Neural progenitor cell (in vitro differentiated cells): ENCODE data around the gene CDK1. TPM values are rescaled to one million over a fixed set of nuclear protein-coding genes. Genes with fewer than 3 reads are reported as not detected.

Source experiments
- DNase-seq: peaks from one replicate; pipeline ENCODE4 v3.0.0-alpha.2; 2016; ENCODE audit warnings: low spot score
- H2AFZ ChIP-seq: fragments of 200-600 bp; sonication (generic); replicated peaks from 2 replicates; pipeline ENCODE4 v1.6.1; 2016; ENCODE audit warnings: antibody characterized with exemption
- H3F3A ChIP-seq: fragments of 200-600 bp; sonication (generic); 2 replicates; pipeline ENCODE4 v1.6.1; 2016; ENCODE audit warnings: antibody characterized with exemption, low read depth
- H3K27ac ChIP-seq: fragments of 200-600 bp; sonication (generic); 2 replicates; pipeline ENCODE4 v1.5.1; 2016; ENCODE audit warnings: mild to moderate bottlenecking
- H3K27me3 ChIP-seq: fragments of 200-600 bp; sonication (generic); 2 replicates; pipeline ENCODE4 v1.6.1; 2016; ENCODE audit warnings: mild to moderate bottlenecking, moderate library complexity
- H3K36me3 ChIP-seq: fragments of 200-600 bp; sonication (generic); 2 replicates; pipeline ENCODE4 v1.5.1; 2016
- H3K4me1 ChIP-seq: fragments of 200-600 bp; sonication (generic); 2 replicates; pipeline ENCODE4 v1.6.1; 2016; ENCODE audit warnings: mixed run types
- H3K4me2 ChIP-seq: fragments of 200-600 bp; sonication (generic); 2 replicates; pipeline ENCODE4 v1.6.1; 2016
- H3K4me3 ChIP-seq: fragments of 200-600 bp; sonication (generic); 2 replicates; pipeline ENCODE4 v1.5.1; 2016
- H3K79me2 ChIP-seq: fragments of 200-600 bp; sonication (generic); 2 replicates; pipeline ENCODE4 v1.6.1; 2016; ENCODE audit warnings: low read depth
- H3K9ac ChIP-seq: fragments of 200-600 bp; sonication (generic); 2 replicates; pipeline ENCODE4 v1.6.1; 2016
- H3K9me3 ChIP-seq: fragments of 200-600 bp; sonication (generic); 2 replicates; pipeline ENCODE4 v1.5.1; 2016; ENCODE audit warnings: low read depth
- H4K20me1 ChIP-seq: fragments of 200-600 bp; sonication (generic); 2 replicates; pipeline ENCODE4 v1.6.1; 2016; ENCODE audit warnings: low read depth
- H3K27ac Mint-ChIP-seq: 3 replicates; pipeline ENCODE4 v1.8.0; 2021; ENCODE audit warnings: mixed read lengths
- H3K27me3 Mint-ChIP-seq: 2 replicates; pipeline ENCODE4 v1.8.0; 2022; ENCODE audit warnings: low read depth, mild to moderate bottlenecking, inconsistent platforms, moderate library complexity, mixed read lengths; ENCODE audit not compliant: insufficient read depth
- H3K36me3 Mint-ChIP-seq: 3 replicates; pipeline ENCODE4 v1.8.0; 2021; ENCODE audit warnings: mixed read lengths
- H3K4me1 Mint-ChIP-seq: 3 replicates; pipeline ENCODE4 v1.8.0; 2021; ENCODE audit warnings: mixed read lengths
- H3K4me3 Mint-ChIP-seq: 3 replicates; pipeline ENCODE4 v1.8.0; 2021; ENCODE audit warnings: mild to moderate bottlenecking, moderate library complexity, mixed read lengths
- H3K9me3 Mint-ChIP-seq: 3 replicates; pipeline ENCODE4 v1.8.0; 2020; ENCODE audit warnings: mixed read lengths
- EZH2 ChIP-seq: fragments of 200-600 bp; sonication (generic); IDR thresholded peaks from 2 replicates; pipeline ENCODE4 v1.6.1; 2017; ENCODE audit warnings: antibody characterized with exemption, mild to moderate bottlenecking, moderate library complexity
- EZH2phosphoT487 ChIP-seq: fragments of 200-600 bp; sonication (generic); IDR thresholded peaks from 2 replicates; pipeline ENCODE4 v1.6.1; 2017; ENCODE audit warnings: antibody characterized with exemption
- total RNA-seq: library from RNA; depleted of rRNA; stranded (reverse); fragments of >200 nt; gene quantifications from 2 replicates; pipeline ENCODE4 v1.2.3, GENCODE V29; 2015; ENCODE audit warnings: low replicate concordance
- TF ChIP-seq, protein P1 (sequence below): fragments of 200-600 bp; sonication (generic); IDR thresholded peaks from 2 replicates; pipeline ENCODE4 v1.5.1; 2017; ENCODE audit warnings: antibody characterized with exemption, mild to moderate bottlenecking

The CDK1 gene
- total RNA-seq, 1 donor from 2014 or later = 421 TPM

GRCh38 chr10:60733826-60734225, 44.5 kb upstream of the CDK1 start:
- Mint-ChIP-seq H3K9me3 (no peaks in the 10 kb centered on the region), H3K36me3 (no peaks in the 10 kb centered on the region), H3K27ac (no peak overlapping the region), H3K4me1 (peaks cover 6% of the 10 kb centered on the region), H3K27me3 (peaks cover 19% of the 10 kb centered on the region), H3K4me3 (peak overlapping the region; percentile 81)
- Histone ChIP-seq H3F3A (no peaks in the 10 kb centered on the region), H3K27ac (no peak overlapping the region), H3K9ac (no peak overlapping the region), H3K9me3 (no peaks in the 10 kb centered on the region), H3K4me2 (peak overlapping the region; percentile 94), H2AFZ (no peak overlapping the region), H3K79me2 (no peaks in the 10 kb centered on the region), H3K27me3 (peaks cover 57% of the 10 kb centered on the region), H3K36me3 (no peaks in the 10 kb centered on the region), H3K4me1 (peaks cover 4% of the 10 kb centered on the region), H3K4me3 (peak overlapping the region; percentile 80), H4K20me1 (no peaks in the 10 kb centered on the region)
- no peak for DNase-seq
- TF ChIP-seq EZH2phosphoT487 (no peak), EZH2 (no peak)
- TF ChIP-seq, protein P1, sequence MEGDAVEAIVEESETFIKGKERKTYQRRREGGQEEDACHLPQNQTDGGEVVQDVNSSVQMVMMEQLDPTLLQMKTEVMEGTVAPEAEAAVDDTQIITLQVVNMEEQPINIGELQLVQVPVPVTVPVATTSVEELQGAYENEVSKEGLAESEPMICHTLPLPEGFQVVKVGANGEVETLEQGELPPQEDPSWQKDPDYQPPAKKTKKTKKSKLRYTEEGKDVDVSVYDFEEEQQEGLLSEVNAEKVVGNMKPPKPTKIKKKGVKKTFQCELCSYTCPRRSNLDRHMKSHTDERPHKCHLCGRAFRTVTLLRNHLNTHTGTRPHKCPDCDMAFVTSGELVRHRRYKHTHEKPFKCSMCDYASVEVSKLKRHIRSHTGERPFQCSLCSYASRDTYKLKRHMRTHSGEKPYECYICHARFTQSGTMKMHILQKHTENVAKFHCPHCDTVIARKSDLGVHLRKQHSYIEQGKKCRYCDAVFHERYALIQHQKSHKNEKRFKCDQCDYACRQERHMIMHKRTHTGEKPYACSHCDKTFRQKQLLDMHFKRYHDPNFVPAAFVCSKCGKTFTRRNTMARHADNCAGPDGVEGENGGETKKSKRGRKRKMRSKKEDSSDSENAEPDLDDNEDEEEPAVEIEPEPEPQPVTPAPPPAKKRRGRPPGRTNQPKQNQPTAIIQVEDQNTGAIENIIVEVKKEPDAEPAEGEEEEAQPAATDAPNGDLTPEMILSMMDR = no peak

DNA sequence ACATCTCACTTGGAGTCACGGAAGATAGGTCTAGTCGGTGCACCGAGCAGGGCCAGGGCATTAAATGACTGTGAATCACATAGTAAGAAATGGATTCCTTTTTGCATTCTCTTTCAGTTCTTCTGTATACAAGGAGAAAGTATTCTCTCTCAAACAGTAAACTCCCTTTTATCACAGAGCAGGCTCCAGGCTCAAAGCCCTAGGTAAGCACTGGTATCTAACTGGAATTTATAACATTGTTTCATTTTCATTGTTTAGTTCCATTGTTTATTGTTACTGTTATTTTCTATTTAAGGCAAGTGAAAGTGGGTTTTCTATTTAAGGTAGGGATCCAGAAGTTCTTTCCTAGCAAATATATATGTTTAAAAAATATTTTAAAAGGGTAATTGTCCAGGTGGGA, 44.1 kb upstream of the CDK1 start:
- Mint-ChIP-seq H3K36me3 (no peaks in the 10 kb centered on the region), H3K27me3 (peaks cover 19% of the 10 kb centered on the region), H3K4me3 (peak overlapping the region; percentile 81), H3K27ac (no peak overlapping the region), H3K4me1 (peaks cover 6% of the 10 kb centered on the region), H3K9me3 (no peaks in the 10 kb centered on the region)
- Histone ChIP-seq H3K4me3 (no peak overlapping the region), H3K27ac (no peak overlapping the region), H4K20me1 (no peaks in the 10 kb centered on the region), H3K4me2 (no peak overlapping the region), H3K9me3 (no peaks in the 10 kb centered on the region), H3F3A (no peaks in the 10 kb centered on the region), H3K9ac (no peak overlapping the region), H3K36me3 (no peaks in the 10 kb centered on the region), H3K79me2 (no peaks in the 10 kb centered on the region), H2AFZ (no peak overlapping the region), H3K4me1 (peaks cover 4% of the 10 kb centered on the region), H3K27me3 (peaks cover 57% of the 10 kb centered on the region)
- TF ChIP-seq, protein P1 = no peak
- TF ChIP-seq EZH2 (no peak), EZH2phosphoT487 (no peak)
- DNase-seq = no peak

- Mint-ChIP-seq H3K27me3 (peaks cover 19% of the 10 kb centered on the region), H3K9me3 (no peaks in the 10 kb centered on the region), H3K27ac (no peak overlapping the region), H3K4me3 (no peak overlapping the region), H3K36me3 (no peaks in the 10 kb centered on the region), H3K4me1 (peaks cover 6% of the 10 kb centered on the region)
- no peaks in the 10 kb centered on the region for H3K9me3 ChIP-seq
- DNase-seq = no peak
- peaks cover 4% of the 10 kb centered on the region for H3K4me1 ChIP-seq
- H3K4me3 ChIP-seq = no peak overlapping the region
- H3K27ac ChIP-seq = no peak overlapping the region
- TF ChIP-seq EZH2phosphoT487 (no peak), EZH2 (no peak)
- TF ChIP-seq, protein P1 = no peak
- no peak overlapping the region for H3K4me2 ChIP-seq
- H3K79me2 ChIP-seq = no peaks in the 10 kb centered on the region
- no peaks in the 10 kb centered on the region for H3K36me3 ChIP-seq
- no peaks in the 10 kb centered on the region for H4K20me1 ChIP-seq
- no peak overlapping the region for H2AFZ ChIP-seq
- H3F3A ChIP-seq = no peaks in the 10 kb centered on the region
- H3K27me3 ChIP-seq = peaks cover 57% of the 10 kb centered on the region
- no peak overlapping the region for H3K9ac ChIP-seq
Measured at GRCh38 chr10:60735244-60735643, 43.0 kb upstream of the CDK1 start.
